HG02938 (cell line): ENCODE data around the gene PARD3.
"Not testable (repeated sequence)": the region's sequence is repeated elsewhere in the genome, so short reads cannot be mapped to it uniquely, and the experiment has no call there.

Experiments used
- ATAC-seq: cut with Tn5 transposase; IDR thresholded peaks from one replicate; pipeline ENCODE4 v1.9.1; 2021; ENCODE audit warnings: mild to moderate bottlenecking, moderate library complexity; ENCODE audit not compliant: unreplicated experiment

The PARD3 gene

DNA sequence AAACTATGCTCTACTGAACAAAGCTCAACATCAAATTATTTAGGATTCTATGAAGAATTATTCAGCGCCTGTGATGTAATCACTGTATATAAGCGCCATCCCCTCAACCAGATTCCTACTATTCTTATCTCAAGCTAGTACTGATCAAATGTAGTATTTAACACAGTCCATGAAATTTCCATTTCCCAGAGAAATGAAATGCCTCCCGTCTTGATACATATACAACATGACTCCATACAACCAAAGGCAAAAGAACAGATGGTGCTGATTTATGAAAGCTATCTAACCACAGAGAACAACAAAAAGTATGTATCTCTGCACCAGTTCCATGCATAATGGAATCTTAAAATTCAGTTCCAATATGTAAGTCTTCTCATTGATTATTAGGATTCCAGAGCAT lies 406.1 kb downstream of the PARD3 start:
- no peak for ATAC-seq

DNA sequence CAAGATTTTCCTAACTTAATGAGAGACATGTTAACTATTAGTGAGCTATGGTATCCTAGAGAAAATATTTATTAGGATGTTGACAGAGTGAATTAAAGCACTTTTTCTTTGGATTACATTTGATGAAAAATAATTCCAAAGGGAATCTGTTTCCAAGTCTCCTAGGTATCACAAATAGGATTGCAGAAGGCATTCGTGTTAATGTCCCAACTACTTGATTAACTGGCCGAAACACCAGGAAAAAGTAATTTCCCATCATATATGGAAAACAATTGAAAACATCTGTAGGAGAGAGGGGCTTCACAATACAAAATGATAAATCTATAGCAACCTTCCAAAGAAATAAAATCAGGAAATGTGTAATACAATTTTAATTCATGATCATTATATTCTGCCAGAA lies 406.7 kb downstream of the PARD3 start:
- ATAC-seq = no peak

DNA sequence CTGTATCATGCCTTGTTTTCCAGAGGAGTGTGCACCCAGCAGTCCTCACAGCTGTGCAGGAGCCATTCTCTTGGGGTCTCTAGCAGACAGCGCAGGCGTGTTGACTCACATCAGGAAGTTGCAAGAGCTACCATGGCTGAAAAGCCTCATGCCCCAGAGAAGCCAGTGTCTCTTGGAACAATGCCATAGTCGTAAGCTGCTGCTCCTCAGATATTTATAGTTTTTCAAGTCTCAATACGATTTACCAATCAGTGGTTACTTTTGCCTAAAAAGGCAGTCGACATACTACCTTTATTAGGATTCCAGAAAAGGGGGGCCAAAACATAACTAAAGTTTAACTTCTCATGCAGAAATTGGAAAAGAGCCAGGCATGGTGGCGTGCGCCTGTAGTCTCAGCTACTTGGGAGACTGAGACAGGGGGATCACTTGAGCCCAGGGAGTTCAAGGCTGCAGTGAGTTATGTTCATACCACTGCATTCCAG lies 407.7 kb downstream of the PARD3 start:
- no peak for ATAC-seq

- ATAC-seq = no peak
Observed at GRCh38 chr10:34406463-34407323, 408.4 kb downstream of the PARD3 start.

DNA sequence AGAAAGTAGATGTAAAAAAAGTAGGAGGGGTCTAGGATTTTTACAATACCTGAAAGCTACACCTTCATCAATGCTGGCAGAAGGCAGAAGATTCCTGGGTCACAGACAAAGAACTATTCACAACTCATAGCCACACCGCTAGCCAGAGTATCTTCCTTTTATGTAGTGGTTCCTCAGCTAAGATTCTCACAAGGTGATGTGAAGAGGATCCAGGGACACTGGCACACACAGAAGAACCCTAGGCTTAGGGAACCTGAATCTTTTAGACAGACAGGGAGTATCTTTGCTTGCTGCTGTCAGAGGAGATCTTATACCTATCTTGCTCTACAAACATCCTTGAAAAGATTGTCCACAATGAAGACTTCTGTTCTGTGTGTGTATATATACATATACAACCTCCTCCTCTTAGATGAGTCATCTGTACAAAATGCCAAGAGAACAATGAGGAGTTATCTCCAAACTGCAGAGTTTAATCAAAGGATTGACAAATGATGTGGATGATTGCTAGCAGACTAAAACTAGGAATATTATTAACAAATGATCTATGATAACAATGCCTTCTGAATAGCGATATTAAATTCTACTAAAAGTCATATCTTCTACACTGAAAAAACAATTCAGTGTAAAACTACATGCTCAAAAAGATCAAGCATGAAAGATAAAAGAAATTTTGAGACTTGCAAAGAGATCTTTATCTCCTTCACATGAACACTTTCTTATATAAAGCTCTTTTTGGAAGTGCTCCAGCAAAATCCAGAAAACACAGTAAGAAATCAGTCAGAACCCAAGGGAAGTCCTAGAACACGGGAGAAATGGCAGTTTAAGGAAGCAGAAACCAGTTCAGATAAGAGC lies 409.3 kb downstream of the PARD3 start:
- ATAC-seq = no peak

GRCh38 chr10:34403512-34403911 lies 411.6 kb downstream of the PARD3 start:
- no peak for ATAC-seq

- no peak for ATAC-seq
Observed at GRCh38 chr10:34400075-34400474, 415.0 kb downstream of the PARD3 start.

DNA sequence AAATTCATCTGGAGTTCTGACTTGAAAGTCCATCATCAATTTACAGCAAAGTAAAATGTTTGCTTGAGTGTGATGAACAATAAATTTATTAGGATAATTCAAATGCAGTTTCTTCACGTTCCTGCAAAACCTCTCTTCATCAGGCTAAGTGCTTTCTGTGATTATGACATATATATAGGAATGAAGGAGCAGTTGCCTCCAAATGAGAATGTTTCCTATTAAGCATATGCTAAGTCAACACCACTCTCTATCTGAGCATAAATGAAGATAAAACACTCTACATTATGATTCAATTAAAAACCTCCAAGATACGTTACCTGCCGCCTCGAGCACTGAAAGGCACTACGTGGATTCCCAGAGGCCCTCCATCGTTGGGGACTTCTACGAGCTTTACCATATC lies 416.1 kb downstream of the PARD3 start:
- ATAC-seq = no peak

GRCh38 chr10:34397324-34397723 lies 417.8 kb downstream of the PARD3 start:
- no peak for ATAC-seq

DNA sequence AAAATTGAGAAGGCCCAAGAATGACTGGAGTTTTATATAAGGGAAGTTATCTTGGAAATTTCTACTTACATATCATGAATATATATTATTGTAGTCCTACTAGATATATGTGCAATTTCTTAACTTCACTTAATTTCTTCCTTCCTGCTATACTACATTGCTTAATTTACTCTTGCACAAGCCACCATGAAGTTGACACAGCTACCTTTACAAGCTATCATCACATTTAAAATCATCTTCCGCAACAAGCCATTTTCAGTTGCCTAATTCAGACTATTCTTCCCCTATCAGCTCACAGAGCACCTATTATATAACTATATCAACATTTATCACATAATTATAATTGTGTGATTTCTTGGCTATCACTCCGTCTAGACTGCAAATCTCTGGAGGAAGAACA lies 418.4 kb downstream of the PARD3 start:
- ATAC-seq = no peak

- ATAC-seq = no peak
Observed at GRCh38 chr10:34392641-34393170, 422.4 kb downstream of the PARD3 start.

GRCh38 chr10:34391168-34391567 lies 423.9 kb downstream of the PARD3 start:
- not testable (repeated sequence) for ATAC-seq

DNA sequence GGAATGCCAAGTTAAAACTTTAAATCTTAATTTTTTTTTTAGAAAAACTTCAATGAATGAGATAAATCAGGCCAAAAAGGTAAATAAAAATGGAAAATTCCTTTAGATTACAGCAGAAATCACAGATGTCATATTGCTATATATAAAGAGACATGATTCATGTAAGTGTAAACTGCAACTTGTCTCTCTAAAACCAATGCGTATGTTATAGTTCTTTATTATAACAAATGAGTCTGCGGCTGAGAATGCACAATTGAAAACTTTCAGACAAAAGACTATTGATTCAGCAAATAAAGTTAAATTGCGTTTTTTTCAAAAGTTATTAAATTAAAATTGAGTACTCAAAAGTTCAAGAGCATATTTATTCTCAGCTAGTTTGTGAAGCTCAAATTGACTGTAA lies 425.3 kb downstream of the PARD3 start:
- ATAC-seq = no peak

DNA sequence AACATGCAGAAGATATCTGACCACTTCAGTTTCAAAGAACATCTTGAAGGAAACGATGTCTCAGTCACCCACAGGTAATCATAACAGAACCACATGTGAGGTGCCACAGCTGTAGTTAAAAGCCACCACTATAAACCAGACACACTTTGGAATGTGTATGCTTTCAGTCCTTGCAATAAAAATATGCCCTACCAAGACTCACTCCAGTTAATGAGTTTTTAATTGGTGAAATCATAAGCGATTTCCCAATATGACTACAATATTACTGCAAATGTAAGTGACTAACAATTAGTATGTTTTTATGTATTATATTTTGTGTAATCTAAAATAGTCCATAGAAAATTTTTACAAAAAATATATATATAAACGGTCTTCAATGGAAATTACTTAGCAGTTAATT lies 428.2 kb downstream of the PARD3 start:
- ATAC-seq = no peak

DNA sequence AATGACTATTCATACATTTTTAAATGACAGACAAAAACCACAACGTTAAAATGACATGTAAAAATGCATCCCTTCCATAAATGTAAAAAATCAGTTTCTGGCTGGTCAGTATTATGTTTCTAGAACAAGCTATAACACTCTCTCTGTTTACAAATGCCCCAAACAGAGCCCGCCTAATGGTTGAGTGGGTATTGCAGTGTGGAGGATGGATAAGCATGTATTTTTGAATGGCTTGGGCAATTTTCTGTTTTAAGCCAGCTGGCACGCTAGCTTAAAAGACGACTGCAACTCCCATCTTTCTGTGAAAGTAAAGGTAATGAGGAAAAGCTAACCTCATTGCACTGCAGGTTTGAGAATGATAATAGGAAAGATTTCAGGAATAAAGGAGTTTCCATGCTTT lies 430.7 kb downstream of the PARD3 start:
- ATAC-seq = no peak

GRCh38 chr10:34382626-34383025 lies 432.5 kb downstream of the PARD3 start:
- ATAC-seq = no peak

- no peak for ATAC-seq
Observed at GRCh38 chr10:34380856-34381255, 434.2 kb downstream of the PARD3 start.

DNA sequence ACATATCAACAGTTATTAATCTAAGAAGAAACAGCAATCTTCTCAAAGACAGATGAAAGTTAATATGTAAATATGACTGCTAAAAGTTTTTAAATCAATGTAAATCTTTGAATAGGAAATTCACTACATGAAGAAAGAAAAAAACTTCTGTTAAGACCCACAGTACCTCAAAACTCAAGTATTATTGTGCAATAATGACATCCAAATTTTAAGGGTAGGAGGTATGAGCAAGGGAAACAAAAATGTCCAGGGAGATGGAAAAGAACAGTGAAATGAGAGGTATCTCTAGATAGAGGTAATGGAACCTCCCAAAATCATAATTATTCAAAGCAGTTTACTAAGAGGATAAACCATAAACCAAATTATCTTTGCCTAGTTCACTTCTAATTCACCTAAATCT lies 436.8 kb downstream of the PARD3 start:
- no peak for ATAC-seq

DNA sequence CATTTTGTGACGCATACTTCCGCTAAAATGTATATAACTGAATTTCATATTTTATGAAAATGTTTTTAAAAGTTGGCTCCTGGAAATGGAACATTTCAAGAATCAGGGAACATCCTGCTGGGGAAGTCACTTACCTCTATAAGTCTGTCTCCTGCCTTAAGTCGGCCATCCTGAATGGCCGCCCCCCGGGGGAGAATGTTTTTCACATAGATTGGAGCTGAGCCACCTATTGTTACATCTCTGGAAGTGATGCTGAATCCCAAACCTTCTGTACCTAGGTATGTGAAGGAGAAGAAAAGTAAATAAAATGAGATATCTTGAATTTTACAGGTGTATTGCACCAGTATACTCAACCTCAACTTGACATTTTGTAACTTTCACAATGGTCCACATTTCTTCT lies 437.3 kb downstream of the PARD3 start:
- ATAC-seq = no peak

- no peak for ATAC-seq
Observed at GRCh38 chr10:34374356-34375045, 440.6 kb downstream of the PARD3 start.

- no peak for ATAC-seq
Observed at GRCh38 chr10:34373211-34373610, 441.9 kb downstream of the PARD3 start.
